HG03558 (cell line): ENCODE data around the gene BCL2.

Experiments used
- ATAC-seq: cut with Tn5 transposase; IDR thresholded peaks from one replicate; pipeline ENCODE4 v1.9.1; 2021; ENCODE audit warnings: moderate number of reproducible peaks; ENCODE audit not compliant: unreplicated experiment; ENCODE audit errors: extremely low read depth

Gene BCL2

DNA sequence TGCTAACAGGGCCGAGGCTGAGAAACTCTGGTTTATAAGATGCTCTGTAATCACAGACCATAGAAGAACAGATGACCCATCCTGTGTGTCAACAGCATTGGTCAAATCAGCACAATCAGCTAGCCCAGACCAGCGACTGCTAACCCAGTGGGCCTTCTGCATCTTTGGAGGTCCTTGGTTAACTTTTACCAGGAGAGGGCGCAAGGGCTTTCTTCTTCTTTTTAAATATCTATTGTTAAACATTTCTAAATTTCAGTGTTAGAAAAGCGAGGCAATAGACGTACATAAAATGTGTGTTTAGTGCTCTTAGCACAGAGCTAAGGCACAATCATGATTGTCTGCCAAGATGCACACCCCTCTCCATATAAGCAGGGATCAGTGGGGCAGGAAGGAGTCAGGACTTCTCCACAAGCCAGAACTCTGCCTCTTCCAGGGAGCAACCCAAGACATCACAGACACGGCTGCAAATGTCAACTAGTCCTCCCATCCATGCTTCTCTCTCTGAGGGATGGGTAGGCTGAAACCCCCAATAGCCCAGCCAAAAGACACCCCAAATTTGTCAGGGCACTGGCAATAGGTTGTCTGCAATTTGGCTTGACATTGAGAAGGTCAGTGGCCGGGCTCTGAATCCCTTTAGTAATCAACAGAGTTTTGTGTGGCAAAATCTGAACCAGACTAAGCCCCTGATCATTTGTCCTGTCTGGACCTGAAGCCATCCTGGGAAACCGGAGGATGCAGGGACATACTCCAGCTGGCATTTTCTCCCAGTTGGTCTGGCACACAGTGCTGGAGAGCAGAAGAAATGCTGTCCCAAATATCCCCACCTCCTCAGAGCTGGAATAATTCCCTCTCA is 188.2 kb downstream of the BCL2 start:
- ATAC-seq = no peak

DNA sequence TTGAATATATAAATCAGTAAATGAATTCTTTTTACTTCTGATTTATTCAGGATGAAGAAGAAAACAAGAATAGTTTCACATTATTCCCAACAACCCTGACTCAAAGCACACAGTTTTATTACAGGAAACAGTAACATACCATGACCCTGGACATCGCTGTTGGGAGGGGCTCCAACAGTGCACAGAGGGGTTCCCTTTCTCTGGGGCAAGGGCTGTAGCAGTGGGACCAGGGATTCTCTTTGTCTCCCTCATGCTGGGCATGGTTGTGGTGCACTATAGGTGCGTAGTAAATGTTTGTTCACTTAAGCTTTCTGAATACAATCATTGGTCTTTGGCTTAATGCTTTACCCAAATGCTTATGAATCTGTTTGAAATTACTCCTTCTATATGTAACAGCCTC is 189.4 kb downstream of the BCL2 start:
- ATAC-seq = no peak

- no peak for ATAC-seq
Observed at GRCh38 chr18:63128237-63128974, 191.2 kb downstream of the BCL2 start.

GRCh38 chr18:63126134-63127069 is 193.2 kb downstream of the BCL2 start:
- ATAC-seq = no peak

DNA sequence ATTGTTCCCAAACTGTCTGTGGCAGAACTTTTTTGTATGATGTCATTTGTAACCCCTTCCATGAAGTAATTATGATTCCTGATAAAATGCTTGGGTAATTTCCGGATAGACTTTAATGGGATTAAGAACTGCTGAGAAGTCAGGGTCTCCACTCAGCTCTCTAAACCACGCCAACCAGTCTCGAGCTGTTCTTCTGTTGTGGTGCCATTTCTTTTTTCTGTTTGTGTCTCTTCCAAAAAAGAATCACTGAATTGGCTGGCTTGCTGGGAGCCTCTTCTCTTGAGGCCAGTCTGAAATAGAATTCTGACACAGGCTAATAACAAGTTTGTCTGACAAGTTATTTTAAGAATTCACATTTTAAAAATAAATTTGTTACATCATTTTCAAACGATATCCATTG is 198.9 kb downstream of the BCL2 start:
- ATAC-seq = no peak

- ATAC-seq = no peak
Observed at GRCh38 chr18:63119647-63120046, 199.9 kb downstream of the BCL2 start.

- ATAC-seq = no peak
Observed at GRCh38 chr18:63113899-63114565, 205.5 kb downstream of the BCL2 start.

DNA sequence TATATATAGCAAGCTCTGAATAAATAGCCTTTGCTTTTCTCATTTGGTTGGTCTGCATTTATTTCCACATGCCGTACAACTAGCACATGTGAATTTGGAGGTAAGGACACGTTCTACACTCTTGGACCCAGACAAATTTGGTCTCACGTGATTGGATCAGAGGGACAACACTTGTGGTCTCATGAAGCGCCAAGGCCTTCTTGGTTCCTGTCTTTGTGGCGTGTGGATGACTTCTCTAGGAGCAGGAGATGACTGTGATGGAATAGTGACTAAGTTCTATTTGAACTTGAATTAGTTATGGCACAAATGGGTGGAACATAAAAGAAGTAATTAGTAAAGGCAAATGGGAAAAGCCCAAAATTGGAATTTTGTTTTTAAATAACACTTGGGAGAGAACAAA is 206.9 kb downstream of the BCL2 start:
- ATAC-seq = no peak

DNA sequence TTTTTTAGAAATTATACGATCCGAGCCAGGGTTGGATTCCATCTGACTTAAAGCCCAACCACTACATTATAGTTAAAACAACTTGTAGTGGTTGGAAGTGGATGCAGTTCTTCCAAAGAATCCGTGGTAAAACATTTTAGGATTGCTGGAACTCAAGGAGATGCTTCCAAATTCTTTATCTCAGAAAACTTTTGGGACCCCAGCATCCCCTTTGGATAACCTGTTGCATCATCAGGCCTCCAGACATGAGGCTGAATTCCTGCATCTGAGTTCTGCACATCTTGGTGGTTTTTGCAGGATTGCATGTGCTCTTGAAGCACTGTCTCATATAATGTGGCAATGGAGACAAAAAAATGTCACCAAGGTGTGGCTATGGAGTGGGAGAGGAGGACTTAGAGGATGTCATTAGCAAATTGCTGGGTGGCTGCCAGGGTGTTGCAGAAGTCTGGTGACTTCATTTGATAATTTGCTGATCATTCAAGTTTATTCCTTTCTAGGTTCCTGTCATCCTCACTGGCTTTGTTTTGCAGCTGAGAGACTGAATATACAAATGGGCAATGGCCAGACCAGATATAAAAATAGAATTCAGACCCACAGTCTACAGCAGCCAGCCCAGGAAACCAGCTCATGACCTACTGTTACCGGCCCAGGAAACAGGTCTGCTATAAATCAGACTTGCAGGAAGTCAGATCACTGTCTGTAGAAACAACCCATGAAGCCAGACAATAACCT is 207.7 kb downstream of the BCL2 start:
- ATAC-seq = no peak

DNA sequence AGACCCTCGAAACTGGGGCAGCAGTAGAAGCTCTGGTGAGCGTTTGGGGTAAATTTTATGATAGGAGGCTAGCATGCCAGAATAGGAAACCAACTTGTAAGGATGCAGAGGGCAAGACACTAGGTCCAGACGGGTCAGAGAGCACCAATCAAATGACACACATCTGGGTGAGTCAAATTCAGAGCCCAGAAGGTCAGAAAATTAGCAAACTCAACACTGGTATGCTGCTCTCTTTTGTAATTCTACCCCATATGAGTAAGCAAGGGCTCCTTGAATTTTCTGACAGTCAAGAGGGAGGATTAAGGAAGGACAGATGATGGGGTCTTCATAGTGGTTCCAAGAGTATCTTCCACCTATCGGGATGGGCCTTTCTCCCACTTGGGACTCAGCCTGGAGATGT is 209.8 kb downstream of the BCL2 start:
- no peak for ATAC-seq

DNA sequence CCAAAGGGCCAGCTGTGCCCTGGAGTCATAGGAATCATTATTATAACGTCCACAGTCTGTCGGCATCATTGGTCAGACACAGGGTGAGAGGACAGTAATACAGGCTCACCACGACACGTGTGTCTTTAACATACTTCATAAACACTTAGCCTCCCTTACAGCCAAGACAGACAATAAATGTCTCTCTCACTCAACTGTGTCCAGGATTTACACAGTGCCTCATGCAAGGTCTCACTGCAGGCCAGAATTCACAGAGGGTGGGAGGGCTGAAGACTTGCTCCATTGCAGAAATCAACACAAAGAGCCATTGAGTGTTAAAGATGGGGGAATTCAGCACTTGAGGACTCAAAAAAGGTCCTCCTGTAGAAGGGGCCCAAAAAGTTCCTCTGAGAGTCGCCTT is 210.5 kb downstream of the BCL2 start:
- no peak for ATAC-seq

DNA sequence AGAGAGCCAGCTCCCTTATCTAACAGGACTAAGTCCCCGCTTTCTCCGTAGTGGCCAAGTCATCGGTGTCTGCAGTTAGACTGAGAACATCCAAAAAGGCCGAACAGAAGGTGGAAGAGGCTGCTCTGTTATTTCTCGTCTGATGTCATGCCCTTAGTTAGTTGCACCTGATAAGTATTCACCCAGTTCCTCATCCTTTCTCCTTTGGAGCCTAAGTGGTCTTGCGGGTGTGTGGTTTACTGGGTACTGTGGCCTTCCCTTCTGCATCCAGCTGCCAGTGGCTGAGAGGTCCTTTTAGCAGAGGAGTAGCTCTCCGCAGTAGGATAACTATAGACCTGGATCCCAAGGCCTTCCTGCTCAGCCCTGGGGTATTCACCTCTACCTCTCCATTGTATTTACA is 211.6 kb downstream of the BCL2 start:
- no peak for ATAC-seq

- no peak for ATAC-seq
Observed at GRCh38 chr18:63107171-63107845, 212.3 kb downstream of the BCL2 start.

GRCh38 chr18:63106727-63107126 is 212.8 kb downstream of the BCL2 start:
- no peak for ATAC-seq

- ATAC-seq = peak; percentile 48
Observed at GRCh38 chr18:63105636-63106316, 213.8 kb downstream of the BCL2 start.

DNA sequence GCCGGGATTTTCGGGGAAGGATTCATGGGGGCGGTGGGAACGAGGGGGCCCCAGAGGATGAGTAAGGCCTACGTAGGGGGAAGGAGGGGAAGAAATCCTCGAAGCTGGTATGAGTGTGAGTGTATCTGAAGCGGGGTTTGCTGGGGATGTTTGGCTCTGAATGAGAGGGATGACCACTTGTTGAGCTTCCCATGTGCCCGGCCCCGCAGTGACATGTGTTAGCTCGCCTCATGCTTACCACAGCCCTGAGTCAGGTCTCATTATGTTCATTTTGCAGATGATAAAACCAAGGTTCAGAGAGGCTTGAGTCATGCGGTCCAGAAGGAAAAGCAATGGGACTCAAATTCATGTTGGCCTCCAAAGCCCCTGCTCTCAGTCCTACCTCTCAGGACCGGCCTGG is 214.7 kb downstream of the BCL2 start:
- no peak for ATAC-seq

DNA sequence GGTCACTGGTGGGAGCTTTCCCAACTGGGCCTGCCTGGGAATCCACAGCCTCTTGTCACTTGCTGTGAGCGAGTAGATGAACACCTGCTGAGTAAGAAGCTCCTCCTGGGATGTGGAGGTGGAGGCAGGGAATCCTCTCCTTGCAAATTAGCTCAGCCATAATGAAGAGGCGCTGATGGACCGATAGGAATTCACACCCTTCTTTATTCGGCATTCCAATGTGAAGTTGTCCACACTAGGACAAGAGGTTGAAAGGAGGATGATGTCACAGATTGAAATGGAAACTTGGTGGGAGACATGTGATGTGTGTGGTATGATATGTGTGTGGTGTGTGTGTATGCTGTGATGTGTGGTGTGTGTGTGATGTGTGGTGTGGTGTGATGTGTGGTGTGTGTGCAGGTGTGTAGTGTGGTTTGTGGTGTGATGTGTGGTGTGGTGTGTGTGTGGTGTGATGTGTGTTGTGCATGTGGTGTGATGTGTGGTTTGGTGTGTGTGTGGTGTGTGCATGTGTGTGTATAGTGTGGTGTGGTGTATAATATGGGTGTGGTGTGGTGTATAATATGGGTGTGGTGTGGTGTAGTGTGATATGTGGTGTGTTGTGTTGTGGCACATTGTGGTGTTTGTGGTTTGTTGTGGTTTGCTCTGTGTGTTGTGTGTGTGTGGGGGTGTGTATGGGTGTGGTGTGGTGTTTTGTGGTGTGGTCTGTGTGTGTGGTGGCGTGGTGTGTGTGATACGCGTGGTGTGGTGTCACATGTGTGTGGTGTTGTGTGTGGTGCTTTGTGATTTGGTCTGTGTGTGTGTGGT is 216.4 kb downstream of the BCL2 start:
- no peak for ATAC-seq
